ENCODE data around the gene TNFRSF13B.

GRCh38 chr17:16935241-16935663 is 36.7 kb downstream of the TNFRSF13B start:
- TF ChIP-seq CTCF (IDR thresholded peaks at IDR 0.05) (no peak), JUND (IDR thresholded peaks at IDR 0.05) (no peak), SMC3 (IDR thresholded peaks at IDR 0.05; ENCODE audit: low read depth, low read length) (no peak), TAF1 (IDR thresholded peaks at IDR 0.05; ENCODE audit: borderline replicate concordance, low read depth, low read length) (no peak), EZH2phosphoT487 (IDR thresholded peaks at IDR 0.05; ENCODE audit: borderline replicate concordance, low read depth) (no peak), POLR2AphosphoS5 (IDR thresholded peaks at IDR 0.05; ENCODE audit: low read depth, low read length) (no peak), RCOR1 (IDR thresholded peaks at IDR 0.05; ENCODE audit: low read length) (no peak), NRF1 (IDR thresholded peaks at IDR 0.05; ENCODE audit: low read depth, low read length) (no peak), RAD21 (IDR thresholded peaks at IDR 0.05; ENCODE audit: low read length) (no peak), MXI1 (IDR thresholded peaks at IDR 0.05; ENCODE audit: low read depth, low read length) (no peak), PBX3 (IDR thresholded peaks at IDR 0.05) (no peak), IRF3 (IDR thresholded peaks at IDR 0.05; ENCODE audit: low read depth, low read length) (no peak), REST (IDR thresholded peaks at IDR 0.05; ENCODE audit: low read depth, low read length) (no peak)
